HFF-Myc (cell line): ENCODE measurements around the gene PPP2R2D.
"Not testable (repeated sequence)": the region's sequence is repeated elsewhere in the genome, so short reads cannot be mapped to it uniquely, and the experiment has no call there.

Source experiments
- DNase-seq: peaks from one replicate; pipeline ENCODE4 v3.0.0-alpha.2; 2011; ENCODE audit warnings: low read depth; ENCODE audit errors: extremely low read depth
- H3K4me3 ChIP-seq: replicated peaks from 2 replicates; pipeline ENCODE4 v1.5.1; 2011; ENCODE audit warnings: low read depth, mild to moderate bottlenecking, control low read depth, low read length
- CTCF ChIP-seq: IDR thresholded peaks from 2 replicates; pipeline ENCODE4 v1.5.1; 2012; ENCODE audit warnings: mild to moderate bottlenecking, low read depth, low read length, control low read depth; ENCODE audit errors: missing control alignments

The PPP2R2D gene

GRCh38 chr10:131946321-131946751, 45.5 kb downstream of the PPP2R2D start:
- DNase-seq, result peak; percentile 7
- H3K4me3 ChIP-seq, result no peak overlapping the region
- no peak for TF ChIP-seq CTCF

- DNase-seq, result no peak
- TF ChIP-seq CTCF, result no peak
- H3K4me3 ChIP-seq, result no peak overlapping the region
Measured at GRCh38 chr10:131946880-131947279, 46.1 kb downstream of the PPP2R2D start.

GRCh38 chr10:131947631-131948347, 47.0 kb downstream of the PPP2R2D start:
- TF ChIP-seq CTCF, result no peak
- H3K4me3 ChIP-seq, result no peak overlapping the region
- peak; percentile 39 for DNase-seq

GRCh38 chr10:131948501-131948900, 47.7 kb downstream of the PPP2R2D start:
- no peak for TF ChIP-seq CTCF
- H3K4me3 ChIP-seq, result no peak overlapping the region
- no peak for DNase-seq

- TF ChIP-seq CTCF, result no peak
- no peak for DNase-seq
- no peak overlapping the region for H3K4me3 ChIP-seq
Measured at GRCh38 chr10:131949041-131949862, 48.4 kb downstream of the PPP2R2D start.

GRCh38 chr10:131949908-131950307, 49.1 kb downstream of the PPP2R2D start:
- DNase-seq, H3K4me3 ChIP-seq: not testable (repeated sequence)

- no peak for DNase-seq
- H3K4me3 ChIP-seq, result no peak overlapping the region
- TF ChIP-seq CTCF, result no peak
Measured at GRCh38 chr10:131954356-131954965, 53.7 kb downstream of the PPP2R2D start.
